GM19328 (cell line): ENCODE measurements around the gene POFUT2.

Source experiments
- ATAC-seq: cut with Tn5 transposase; IDR thresholded peaks from one replicate; pipeline ENCODE4 v1.9.1; 2021; ENCODE audit warnings: mild to moderate bottlenecking, moderate library complexity; ENCODE audit not compliant: unreplicated experiment

POFUT2 gene

GRCh38 chr21:45285266-45285931, 2.3 kb downstream of the POFUT2 start:
- no peak for ATAC-seq

GRCh38 chr21:45284456-45284741, 3.3 kb downstream of the POFUT2 start:
- ATAC-seq = no peak

- ATAC-seq = no peak
Measured at GRCh38 chr21:45283611-45284455, 3.9 kb downstream of the POFUT2 start.

- ATAC-seq = no peak
Measured at GRCh38 chr21:45283035-45283610, 4.6 kb downstream of the POFUT2 start.

GRCh38 chr21:45282283-45283034, 5.2 kb downstream of the POFUT2 start:
- ATAC-seq = no peak

GRCh38 chr21:45281411-45282282, 6.0 kb downstream of the POFUT2 start:
- no peak for ATAC-seq

GRCh38 chr21:45280969-45281368, 6.7 kb downstream of the POFUT2 start:
- no peak for ATAC-seq

GRCh38 chr21:45280178-45280821, 7.4 kb downstream of the POFUT2 start:
- ATAC-seq = no peak

- ATAC-seq = no peak
Measured at GRCh38 chr21:45279446-45280177, 8.1 kb downstream of the POFUT2 start.

- ATAC-seq = no peak
Measured at GRCh38 chr21:45278156-45278911, 9.4 kb downstream of the POFUT2 start.

GRCh38 chr21:45277101-45278045, 10.3 kb downstream of the POFUT2 start:
- ATAC-seq = no peak

GRCh38 chr21:45276596-45276995, 11.1 kb downstream of the POFUT2 start:
- ATAC-seq = no peak

- ATAC-seq = no peak
Measured at GRCh38 chr21:45270306-45270821, 17.3 kb downstream of the POFUT2 start.

- no peak for ATAC-seq
Measured at GRCh38 chr21:45269861-45270260, 17.8 kb downstream of the POFUT2 start.

GRCh38 chr21:45267390-45267760, 20.3 kb downstream of the POFUT2 start:
- no peak for ATAC-seq

- no peak for ATAC-seq
Measured at GRCh38 chr21:45266518-45267389, 20.9 kb downstream of the POFUT2 start.
